ENCODE data around the gene TMEM218.

Gene TMEM218

DNA sequence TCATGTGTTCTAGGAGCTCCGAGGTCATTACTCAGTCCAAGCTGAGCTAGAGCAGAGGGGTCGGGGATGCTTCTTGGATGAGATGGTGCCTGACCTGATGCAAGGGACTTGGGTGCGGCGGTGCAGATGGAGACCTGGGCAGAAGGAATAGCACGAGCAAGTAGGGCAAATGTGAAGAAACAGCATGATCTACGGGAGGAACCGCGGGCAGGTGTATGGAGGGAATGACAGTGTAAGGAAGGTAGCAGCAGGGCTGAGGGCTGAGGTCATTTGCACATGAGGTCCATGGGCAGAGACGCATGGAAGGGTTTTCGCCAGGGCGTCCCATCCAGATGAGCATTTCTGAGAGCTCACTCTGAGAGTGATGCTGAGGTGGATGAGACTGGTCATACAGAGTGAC, 33.4 kb downstream of the TMEM218 start:
- H3K4me3 ChIP-seq (ENCODE audit: low read depth, low read length) = no peak overlapping the region
- no peak for DNase-seq (ENCODE audit: low read depth)
- TF ChIP-seq, protein P1, sequence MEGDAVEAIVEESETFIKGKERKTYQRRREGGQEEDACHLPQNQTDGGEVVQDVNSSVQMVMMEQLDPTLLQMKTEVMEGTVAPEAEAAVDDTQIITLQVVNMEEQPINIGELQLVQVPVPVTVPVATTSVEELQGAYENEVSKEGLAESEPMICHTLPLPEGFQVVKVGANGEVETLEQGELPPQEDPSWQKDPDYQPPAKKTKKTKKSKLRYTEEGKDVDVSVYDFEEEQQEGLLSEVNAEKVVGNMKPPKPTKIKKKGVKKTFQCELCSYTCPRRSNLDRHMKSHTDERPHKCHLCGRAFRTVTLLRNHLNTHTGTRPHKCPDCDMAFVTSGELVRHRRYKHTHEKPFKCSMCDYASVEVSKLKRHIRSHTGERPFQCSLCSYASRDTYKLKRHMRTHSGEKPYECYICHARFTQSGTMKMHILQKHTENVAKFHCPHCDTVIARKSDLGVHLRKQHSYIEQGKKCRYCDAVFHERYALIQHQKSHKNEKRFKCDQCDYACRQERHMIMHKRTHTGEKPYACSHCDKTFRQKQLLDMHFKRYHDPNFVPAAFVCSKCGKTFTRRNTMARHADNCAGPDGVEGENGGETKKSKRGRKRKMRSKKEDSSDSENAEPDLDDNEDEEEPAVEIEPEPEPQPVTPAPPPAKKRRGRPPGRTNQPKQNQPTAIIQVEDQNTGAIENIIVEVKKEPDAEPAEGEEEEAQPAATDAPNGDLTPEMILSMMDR (IDR thresholded peaks at IDR 0.05; ENCODE audit: control insufficient read depth, extremely low read depth, insufficient read depth) = no peak

DNA sequence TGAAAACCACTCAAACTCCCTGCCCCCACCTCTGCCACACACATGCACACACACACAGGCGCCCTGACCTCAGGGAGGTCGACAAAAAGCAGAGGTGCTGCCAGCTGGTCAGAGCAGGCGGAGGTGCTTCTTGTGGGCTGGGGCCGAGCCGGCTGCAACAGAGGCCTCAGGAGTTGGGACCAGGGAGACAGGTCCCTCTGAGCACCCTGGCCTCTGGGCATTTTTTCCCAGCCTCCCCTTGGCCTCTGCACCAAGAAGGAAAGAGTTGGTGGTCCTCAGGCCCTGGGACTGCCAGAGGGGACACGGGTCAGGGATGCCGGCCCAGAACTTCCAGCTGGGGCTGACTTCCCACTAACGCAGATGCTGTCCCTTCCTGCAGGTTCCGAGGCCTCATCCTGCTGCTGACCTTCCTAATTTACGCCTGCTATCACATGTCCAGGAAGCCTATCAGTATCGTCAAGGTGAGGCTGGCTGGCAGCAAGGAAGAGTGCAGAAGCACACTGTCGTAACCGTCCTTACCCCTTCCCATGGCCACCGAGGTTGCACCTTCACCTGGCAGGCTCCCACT, 35.0 kb downstream of the TMEM218 start:
- no peak overlapping the region for H3K4me3 ChIP-seq (ENCODE audit: low read depth, low read length)
- no peak for DNase-seq (ENCODE audit: low read depth)
- TF ChIP-seq, protein P1 (IDR thresholded peaks at IDR 0.05; ENCODE audit: control insufficient read depth, extremely low read depth, insufficient read depth) = no peak

DNA sequence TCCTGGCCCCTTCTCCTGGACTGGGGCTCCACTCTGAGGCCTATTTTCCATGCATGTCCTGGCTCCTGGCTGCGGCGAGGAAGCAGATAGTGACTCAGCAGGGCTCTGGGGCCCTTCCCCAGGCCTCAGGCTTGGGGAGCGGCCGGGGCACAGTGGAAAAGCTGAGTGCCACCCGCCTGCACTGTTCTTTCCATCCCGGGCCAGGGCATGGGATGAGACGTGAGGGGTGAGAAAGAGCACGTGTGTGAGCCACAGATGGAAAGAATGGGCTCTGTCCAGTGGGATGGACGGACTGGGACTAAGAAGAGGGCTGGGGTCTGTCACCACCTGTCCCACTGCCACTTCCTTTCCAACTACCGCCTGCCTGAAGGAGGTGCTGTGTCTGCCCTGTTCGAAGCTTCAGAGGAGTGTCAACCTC, 35.5 kb downstream of the TMEM218 start:
- TF ChIP-seq, protein P1 (IDR thresholded peaks at IDR 0.05; ENCODE audit: control insufficient read depth, extremely low read depth, insufficient read depth) = no peak
- no peak overlapping the region for H3K4me3 ChIP-seq (ENCODE audit: low read depth, low read length)
- DNase-seq (ENCODE audit: low read depth) = no peak

DNA sequence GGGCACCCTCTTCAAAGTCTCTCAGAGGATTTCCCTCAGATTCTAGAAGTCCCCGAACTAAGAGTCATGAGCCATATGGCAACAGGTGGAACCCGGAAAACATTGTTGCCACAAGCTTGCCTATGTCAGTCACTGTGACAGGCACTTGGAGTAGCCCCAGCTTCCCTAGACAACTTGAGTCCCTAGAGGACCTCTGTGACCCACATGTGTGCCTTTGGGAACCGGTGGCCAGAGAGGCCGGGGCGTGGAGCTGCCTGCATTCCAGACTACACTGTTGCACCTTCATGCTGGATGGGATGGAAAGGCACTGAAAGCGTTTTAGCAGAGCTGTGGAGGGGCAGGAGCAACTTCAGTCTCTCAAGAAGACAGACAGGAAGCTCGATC, 36.2 kb downstream of the TMEM218 start:
- no peak overlapping the region for H3K4me3 ChIP-seq (ENCODE audit: low read depth, low read length)
- TF ChIP-seq, protein P1 (IDR thresholded peaks at IDR 0.05; ENCODE audit: control insufficient read depth, extremely low read depth, insufficient read depth) = no peak
- DNase-seq (ENCODE audit: low read depth) = no peak

DNA sequence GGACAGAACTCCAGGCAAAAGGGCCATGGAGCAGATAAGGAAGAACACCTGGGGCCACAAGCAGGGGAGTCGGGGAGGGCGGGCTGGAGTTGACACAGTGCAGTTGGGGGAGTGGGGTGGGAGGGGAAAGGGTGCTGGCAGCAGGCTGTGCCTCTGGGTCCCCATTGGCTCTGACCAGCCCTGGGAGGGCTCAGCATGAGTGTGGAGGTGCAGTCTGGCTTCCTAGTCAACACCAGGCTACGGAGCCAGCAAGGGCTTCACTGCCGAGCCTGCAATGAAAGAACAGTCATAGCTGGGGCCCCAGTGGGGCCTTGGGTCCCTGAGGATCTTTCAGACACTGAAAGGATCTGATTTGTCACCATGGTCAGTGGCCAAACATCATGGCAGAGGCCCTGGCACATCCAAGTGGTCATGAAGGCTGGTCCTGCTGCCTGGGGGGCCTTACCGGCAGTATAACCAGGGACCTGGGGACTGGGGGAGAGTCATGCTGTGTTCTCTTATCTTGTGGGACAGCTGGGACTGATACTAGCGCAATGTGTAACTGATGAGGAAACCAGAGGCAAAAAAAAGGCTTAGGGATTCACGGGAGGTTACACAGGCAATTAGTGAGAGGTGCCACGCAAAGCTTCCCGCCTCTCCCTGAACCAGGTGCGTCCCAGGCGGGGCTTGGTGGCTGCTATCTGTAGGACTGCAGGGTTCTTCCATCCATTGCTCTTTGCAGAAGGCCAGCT, 36.8 kb downstream of the TMEM218 start:
- H3K4me3 ChIP-seq (ENCODE audit: low read depth, low read length) = no peak overlapping the region
- DNase-seq (ENCODE audit: low read depth) = no peak
- TF ChIP-seq, protein P1 (IDR thresholded peaks at IDR 0.05; ENCODE audit: control insufficient read depth, extremely low read depth, insufficient read depth) = no peak

DNA sequence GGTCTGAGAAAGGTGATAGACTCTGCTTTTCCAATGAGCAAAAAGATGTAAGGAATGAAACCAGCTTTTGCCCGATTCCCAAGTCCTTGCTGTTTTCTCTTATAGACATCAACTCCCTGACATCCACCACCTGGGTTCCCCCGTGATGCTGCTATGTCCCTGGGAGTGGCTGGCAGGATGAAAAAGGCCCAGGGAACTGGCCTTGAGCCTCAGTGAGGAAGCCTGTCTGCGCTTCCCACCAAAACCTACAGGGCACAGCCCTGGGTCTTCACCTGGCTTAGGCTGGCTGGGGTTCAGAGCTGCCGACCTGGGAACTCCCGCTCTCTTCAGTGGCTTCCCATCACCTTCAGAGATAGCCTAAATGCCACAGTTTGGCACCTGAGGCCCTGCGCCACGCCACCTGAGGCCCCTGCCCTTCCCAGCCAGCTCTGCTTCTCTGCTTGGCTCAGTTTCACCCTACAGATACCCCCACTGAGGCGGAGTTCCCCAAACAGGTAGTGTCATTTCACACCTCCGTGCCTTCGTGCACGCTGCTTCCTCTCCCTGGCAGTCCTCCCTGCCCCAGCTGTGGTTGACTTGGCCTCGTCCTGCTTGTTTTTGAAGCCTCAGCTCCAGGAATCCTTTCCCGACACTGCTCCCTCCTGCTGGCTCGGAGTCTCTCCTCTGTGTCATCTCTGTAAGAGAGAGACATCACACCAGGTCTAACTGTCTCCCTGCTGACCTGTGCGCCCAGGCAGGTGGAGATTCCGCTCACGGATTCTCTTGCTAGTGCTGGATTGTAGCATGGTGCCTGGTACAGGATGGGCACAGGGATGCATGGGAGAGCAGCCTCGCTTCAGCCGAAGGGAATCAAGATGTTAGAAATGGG, 37.6 kb downstream of the TMEM218 start:
- TF ChIP-seq, protein P1 (IDR thresholded peaks at IDR 0.05; ENCODE audit: control insufficient read depth, extremely low read depth, insufficient read depth) = no peak

More for the DNA sequence above, 37.6 kb downstream of the TMEM218 start:
- DNase-seq (ENCODE audit: low read depth) = no peak
- no peak overlapping the region for H3K4me3 ChIP-seq (ENCODE audit: low read depth, low read length)
